Body of pancreas (tissue), 4 donors: ENCODE data around the gene SP6. TPM values are rescaled to one million over a fixed set of nuclear protein-coding genes. Genes with fewer than 3 reads are reported as not detected.

Source experiments
- ATAC-seq: fragments of 150-250 bp; one replicate; pipeline ENCODE4 v1.9.1; 2016
- DNase-seq, 4 donors: peaks; one replicate each; pipeline ENCODE4 v3.0.0-alpha.2; 2019
- H3K27ac ChIP-seq, 4 donors: fragments of 200-600 bp; sonication (generic); 1 replicate in 3 of 4; 2 replicates in 1 of 4; pipeline versions ENCODE4 v1.5.1 to v1.6.1; 2016 to 2019; ENCODE audit warnings: mild to moderate bottlenecking in 1 of 4, mixed read lengths in 1 of 4, moderate library complexity in 1 of 4
- H3K27me3 ChIP-seq, 2 donors: fragments of 200-600 bp; sonication (generic); one replicate each; pipeline ENCODE4 v1.6.0; 2016; ENCODE audit warnings: mild to moderate bottlenecking in 1 of 2
- H3K36me3 ChIP-seq, 2 donors: fragments of 200-600 bp; sonication (generic); replicated peaks in 1 of 2; 2 replicates each; pipeline ENCODE4 v1.5.1; 2016; ENCODE audit warnings: low read depth in 2 of 2; ENCODE audit not compliant: insufficient read depth in 1 of 2
- H3K4me1 ChIP-seq: fragments of 200-600 bp; sonication (generic); one replicate; pipeline ENCODE4 v1.6.0; 2016
- H3K4me3 ChIP-seq, 2 donors: fragments of 200-600 bp; sonication (generic); 1 replicate in 1 of 2; 2 replicates in 1 of 2; pipeline ENCODE4 v1.5.1; 2016 to 2019
- H3K9me3 ChIP-seq, 3 donors: fragments of 200-600 bp; sonication (generic); 1 replicate in 2 of 3; 2 replicates in 1 of 3; pipeline ENCODE4 v1.5.1; 2016
- POLR2A ChIP-seq, 3 donors: fragments of 450-650 bp; IDR thresholded peaks; one replicate each; pipeline ENCODE4 v1.6.1; 2016; ENCODE audit warnings: antibody characterized with exemption in 3 of 3, mild to moderate bottlenecking in 2 of 3
- WGBS, 2 donors: methylation state at CpG; one replicate each; pipeline ENCODE4 v1.1.5; 2017; 5-methylcytosine and 5-hydroxymethylcytosine counted together
- intact Hi-C: fragments of 100-400 bp; cut with DNase I; formaldehyde crosslinking; loops from one replicate; pipeline ENCODE4 v1.15.1; 2023
- total RNA-seq, 2 donors: library from RNA; depleted of rRNA; stranded (reverse); fragments of >200 nt; gene quantifications; one replicate each; pipeline ENCODE4 v1.1.0, GENCODE V29; 2016
- TF ChIP-seq, protein P1 (sequence below), 7 experiments: fragments of 450-650 bp in 4 of 7; fragments of 200-600 bp in 3 of 7; sonication (generic) in 3 of 7; IDR thresholded peaks; one replicate each; pipeline ENCODE4 v1.5.1; 2016 to 2019; ENCODE audit warnings: antibody characterized with exemption in 7 of 7

The SP6 gene
- total RNA-seq, 2 donors from 2014 or later, result 0.26 to 0.99 TPM

DNA sequence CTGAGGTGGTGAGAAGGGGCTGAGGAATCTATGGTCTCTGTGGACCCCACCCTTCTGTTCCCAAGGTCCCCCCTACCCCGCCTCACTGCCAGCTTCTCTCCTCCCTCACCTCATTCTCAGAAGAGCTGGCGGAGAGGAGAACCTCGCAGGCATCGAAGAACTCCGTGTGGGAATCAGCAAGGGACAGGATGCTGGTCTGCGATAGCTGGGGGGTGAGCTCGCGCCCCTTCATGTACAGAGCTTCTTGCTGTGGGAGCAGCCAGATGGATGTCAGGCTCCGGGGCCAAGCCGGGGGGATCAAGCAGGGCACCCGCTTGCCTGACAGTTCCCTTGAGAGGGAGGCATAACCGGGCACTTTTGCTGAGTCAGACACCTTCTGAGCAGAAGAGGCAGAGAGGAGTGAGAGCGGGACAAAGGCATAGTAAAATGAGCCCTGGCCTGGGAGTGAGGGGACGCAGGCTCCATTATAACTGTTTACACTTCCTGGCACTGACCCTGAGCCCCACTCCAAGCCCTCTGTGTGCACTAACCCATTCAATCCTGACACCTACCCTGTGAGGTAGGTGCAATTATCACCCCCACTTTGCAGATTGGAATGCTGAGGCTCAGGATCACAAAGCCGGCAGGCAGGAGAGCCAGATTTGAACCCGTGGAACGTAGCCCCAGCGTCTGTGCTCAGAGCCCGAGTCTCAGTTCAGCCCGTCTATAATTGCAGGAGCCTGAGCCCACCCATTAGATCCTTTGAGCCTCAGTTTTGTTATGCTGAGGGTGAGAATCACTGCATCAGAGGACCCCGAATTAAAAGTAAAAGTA is 35.7 kb downstream of the SP6 start:
- Histone ChIP-seq H3K9me3 (no peaks in the 10 kb centered on the region), H3K4me1 (peaks cover 36% of the 10 kb centered on the region), H3K4me3 (no peak overlapping the region), H3K27me3 (no peaks in the 10 kb centered on the region), H3K27ac (no peak overlapping the region), H3K36me3 (peaks cover 10 to 29% of the 10 kb centered on the region in 2 donors)
- peak in 1 of 4 donors; percentile 2 for DNase-seq
- no peak for TF ChIP-seq POLR2A (IDR thresholded peaks at IDR 0.05)
- TF ChIP-seq, protein P1, sequence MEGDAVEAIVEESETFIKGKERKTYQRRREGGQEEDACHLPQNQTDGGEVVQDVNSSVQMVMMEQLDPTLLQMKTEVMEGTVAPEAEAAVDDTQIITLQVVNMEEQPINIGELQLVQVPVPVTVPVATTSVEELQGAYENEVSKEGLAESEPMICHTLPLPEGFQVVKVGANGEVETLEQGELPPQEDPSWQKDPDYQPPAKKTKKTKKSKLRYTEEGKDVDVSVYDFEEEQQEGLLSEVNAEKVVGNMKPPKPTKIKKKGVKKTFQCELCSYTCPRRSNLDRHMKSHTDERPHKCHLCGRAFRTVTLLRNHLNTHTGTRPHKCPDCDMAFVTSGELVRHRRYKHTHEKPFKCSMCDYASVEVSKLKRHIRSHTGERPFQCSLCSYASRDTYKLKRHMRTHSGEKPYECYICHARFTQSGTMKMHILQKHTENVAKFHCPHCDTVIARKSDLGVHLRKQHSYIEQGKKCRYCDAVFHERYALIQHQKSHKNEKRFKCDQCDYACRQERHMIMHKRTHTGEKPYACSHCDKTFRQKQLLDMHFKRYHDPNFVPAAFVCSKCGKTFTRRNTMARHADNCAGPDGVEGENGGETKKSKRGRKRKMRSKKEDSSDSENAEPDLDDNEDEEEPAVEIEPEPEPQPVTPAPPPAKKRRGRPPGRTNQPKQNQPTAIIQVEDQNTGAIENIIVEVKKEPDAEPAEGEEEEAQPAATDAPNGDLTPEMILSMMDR (IDR thresholded peaks at IDR 0.05), result no peak
- intact Hi-C loops, result no loop called here
- WGBS, 2 donors, result 89 to 90% methylated on average over 13 to 21 of the region's 21 CpGs
- ATAC-seq, result no peak

DNA sequence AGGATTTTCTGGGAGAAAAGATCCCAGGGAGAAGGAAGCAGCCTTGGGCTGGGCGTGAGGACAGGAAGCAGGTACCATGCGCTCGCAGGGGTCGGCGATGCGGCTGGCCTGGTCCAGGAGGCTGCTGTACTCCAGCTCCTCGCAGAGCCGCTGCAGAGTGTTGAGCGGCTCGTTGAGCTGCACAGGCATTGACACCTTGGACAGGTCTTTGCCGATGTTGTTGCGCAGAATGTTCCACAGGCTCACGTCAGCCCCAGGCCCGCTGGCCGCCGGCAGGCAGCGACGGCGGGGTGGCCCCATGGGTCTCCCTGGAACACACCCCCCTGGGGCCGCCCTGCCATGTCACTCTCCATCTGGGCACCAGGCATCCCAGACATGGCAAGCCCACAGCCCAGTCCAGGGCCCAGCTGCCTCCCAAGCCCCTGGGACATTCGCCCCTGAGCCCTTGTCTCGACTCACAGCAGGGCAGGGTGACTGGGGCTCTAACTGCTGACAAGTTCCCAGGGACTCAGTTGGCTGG is 37.4 kb downstream of the SP6 start:
- no peaks in the 10 kb centered on the region for H3K9me3 ChIP-seq
- peaks cover 10 to 31% of the 10 kb centered on the region in 2 donors for H3K36me3 ChIP-seq
- no peak overlapping the region for H3K27ac ChIP-seq
- intact Hi-C loops, result no loop called here
- ATAC-seq (no peak), DNase-seq (peak in 1 of 4 donors; percentile 8)
- no peaks in the 10 kb centered on the region for H3K27me3 ChIP-seq
- peaks cover 49% of the 10 kb centered on the region for H3K4me1 ChIP-seq
- 90 to 95% methylated on average over 2 to 21 of the region's 22 CpGs for WGBS, 2 donors
- no peak for TF ChIP-seq POLR2A (IDR thresholded peaks at IDR 0.05)
- TF ChIP-seq, protein P1 (IDR thresholded peaks at IDR 0.05), result no peak
- H3K4me3 ChIP-seq, result no peak overlapping the region

DNA sequence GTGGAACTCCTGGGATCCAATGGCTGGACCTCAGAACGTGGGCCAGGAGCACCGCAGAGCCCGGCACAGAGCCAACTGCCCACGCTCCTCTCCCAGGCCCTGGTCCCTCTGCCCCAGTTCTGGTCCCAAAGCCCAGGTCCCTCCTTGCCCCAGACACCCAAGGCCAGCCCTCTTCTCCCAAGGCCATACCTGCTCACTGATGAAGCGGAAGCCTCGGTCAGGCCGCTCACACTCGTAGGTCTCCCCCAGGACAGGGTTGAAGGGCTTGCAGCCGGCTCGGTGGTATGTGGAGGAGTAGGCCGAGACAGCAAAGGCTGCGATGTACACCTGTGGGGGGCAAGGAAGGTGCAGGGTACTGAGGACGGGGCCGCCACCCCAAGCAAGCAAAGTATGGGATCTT is 37.9 kb downstream of the SP6 start:
- Histone ChIP-seq H3K36me3 (peaks cover 10 to 33% of the 10 kb centered on the region in 2 donors), H3K4me3 (no peak overlapping the region), H3K9me3 (no peaks in the 10 kb centered on the region), H3K27me3 (no peaks in the 10 kb centered on the region), H3K4me1 (peaks cover 52% of the 10 kb centered on the region), H3K27ac (peak overlapping the region in 2 of 4 donors; percentile 81 to 84)
- 89 to 91% methylated on average over 14 of the region's 14 CpGs for WGBS, 2 donors
- DNase-seq (peak in 1 of 4 donors; percentile 13), ATAC-seq (no peak)
- TF ChIP-seq, protein P1 (IDR thresholded peaks at IDR 0.05), result no peak
- no peak for TF ChIP-seq POLR2A (IDR thresholded peaks at IDR 0.05)
- intact Hi-C loops, result no loop called here

DNA sequence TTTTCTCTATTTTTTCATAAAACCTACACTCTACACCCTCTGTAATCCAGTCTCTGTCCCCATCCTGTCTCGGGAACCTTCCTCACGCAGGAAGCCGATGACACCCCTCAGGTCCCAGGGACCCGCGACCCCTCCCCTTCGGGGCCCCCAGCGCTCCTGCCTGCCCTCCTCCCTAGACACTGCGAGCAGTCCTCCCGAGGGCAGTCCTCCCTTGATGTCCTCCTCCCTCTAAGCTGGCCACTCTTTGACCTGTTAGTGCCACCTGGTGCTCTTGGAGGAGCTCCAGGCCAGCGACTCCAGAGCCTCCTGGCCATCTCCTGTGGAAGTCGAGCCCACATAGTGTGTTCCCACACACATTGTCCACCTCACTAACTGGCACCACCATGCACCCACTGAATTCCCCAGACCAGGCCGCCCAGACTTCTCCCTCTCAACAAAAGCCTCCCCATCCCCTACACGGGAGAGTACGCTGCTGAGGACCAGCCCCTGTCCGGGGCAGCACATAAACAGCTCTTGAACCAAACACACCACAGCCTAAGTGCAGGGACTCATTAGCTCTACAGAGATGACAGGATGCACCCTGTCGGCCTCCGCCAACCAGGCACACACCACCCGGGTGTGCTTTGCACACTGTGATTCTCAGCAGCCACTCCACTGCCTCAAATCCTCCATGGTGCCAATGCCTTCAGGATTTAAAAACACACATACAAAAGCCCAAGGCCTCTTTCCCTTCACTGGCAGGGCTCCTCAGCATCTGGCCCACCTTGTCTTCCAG is 38.6 kb downstream of the SP6 start:
- TF ChIP-seq POLR2A (IDR thresholded peaks at IDR 0.05), result no peak
- TF ChIP-seq, protein P1 (IDR thresholded peaks at IDR 0.05), result no peak
- intact Hi-C loops, result no loop called here
- Histone ChIP-seq H3K36me3 (peaks cover 10 to 31% of the 10 kb centered on the region in 2 donors), H3K27ac (peak overlapping the region; percentile 77 to 87 (median 82)), H3K4me1 (peaks cover 52% of the 10 kb centered on the region), H3K4me3 (no peak overlapping the region), H3K9me3 (no peaks in the 10 kb centered on the region), H3K27me3 (no peaks in the 10 kb centered on the region)
- DNase-seq (peak in 3 of 4 donors; percentile 25 to 61 (median 45)), ATAC-seq (no peak)
- 65 to 68% methylated on average over 17 to 18 of the region's 18 CpGs for WGBS, 2 donors
